OCI-LY7 (cell line): Measurements from ENCODE around the gene BEAN1.

Experiments used
- EZH2phosphoT487 ChIP-seq: fragments of 200-600 bp; sonication (generic); IDR thresholded peaks from 2 replicates; pipeline ENCODE4 v1.6.1; 2018; ENCODE audit warnings: low read depth, borderline replicate concordance, mild to moderate bottlenecking, mixed run types, antibody characterized with exemption, low read length, moderate library complexity, mixed read lengths
- TF ChIP-seq, protein P1 (sequence below): fragments of 200-600 bp; sonication (generic); conservative IDR thresholded peaks from 2 replicates; pipeline ENCODE4 v1.5.1; 2014; ENCODE audit warnings: mild to moderate bottlenecking, antibody characterized with exemption, low read length, moderate library complexity, mixed read lengths

DNA sequence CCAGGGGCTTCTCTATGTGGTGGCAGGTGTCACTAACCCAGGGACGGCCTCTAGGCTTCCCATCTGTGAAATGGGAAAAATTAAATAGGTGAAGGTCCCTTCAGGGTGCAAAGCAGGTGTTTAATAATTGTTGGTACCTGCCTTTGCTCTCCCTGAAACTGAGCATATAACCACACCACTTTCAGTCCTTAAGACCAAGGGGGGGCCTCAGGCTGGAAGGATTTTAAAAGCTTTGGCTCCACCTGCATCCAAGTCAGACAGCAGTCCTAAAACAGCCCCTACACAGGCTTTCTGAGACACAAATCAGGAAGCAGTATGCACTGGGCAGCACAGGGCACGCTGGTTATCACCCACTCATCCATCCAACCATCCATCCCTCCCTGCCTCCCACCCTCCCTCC lies 67.8 kb downstream of the BEAN1 start:
- TF ChIP-seq, protein P1, sequence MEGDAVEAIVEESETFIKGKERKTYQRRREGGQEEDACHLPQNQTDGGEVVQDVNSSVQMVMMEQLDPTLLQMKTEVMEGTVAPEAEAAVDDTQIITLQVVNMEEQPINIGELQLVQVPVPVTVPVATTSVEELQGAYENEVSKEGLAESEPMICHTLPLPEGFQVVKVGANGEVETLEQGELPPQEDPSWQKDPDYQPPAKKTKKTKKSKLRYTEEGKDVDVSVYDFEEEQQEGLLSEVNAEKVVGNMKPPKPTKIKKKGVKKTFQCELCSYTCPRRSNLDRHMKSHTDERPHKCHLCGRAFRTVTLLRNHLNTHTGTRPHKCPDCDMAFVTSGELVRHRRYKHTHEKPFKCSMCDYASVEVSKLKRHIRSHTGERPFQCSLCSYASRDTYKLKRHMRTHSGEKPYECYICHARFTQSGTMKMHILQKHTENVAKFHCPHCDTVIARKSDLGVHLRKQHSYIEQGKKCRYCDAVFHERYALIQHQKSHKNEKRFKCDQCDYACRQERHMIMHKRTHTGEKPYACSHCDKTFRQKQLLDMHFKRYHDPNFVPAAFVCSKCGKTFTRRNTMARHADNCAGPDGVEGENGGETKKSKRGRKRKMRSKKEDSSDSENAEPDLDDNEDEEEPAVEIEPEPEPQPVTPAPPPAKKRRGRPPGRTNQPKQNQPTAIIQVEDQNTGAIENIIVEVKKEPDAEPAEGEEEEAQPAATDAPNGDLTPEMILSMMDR, result no peak
- TF ChIP-seq EZH2phosphoT487, result no peak
